Measurements from ENCODE around the gene CBLN3.

CBLN3 gene

GRCh38 chr14:24438223-24439097 lies 9.0 kb upstream of the CBLN3 start:
- no peak for DNase-seq

- no peak for DNase-seq
These were observed 8.2 kb upstream of the CBLN3 start for GRCh38 chr14:24437736-24438067.

- peak; percentile 23 for DNase-seq
These were observed 7.7 kb upstream of the CBLN3 start for GRCh38 chr14:24437020-24437735.

GRCh38 chr14:24436355-24437019 lies 7.0 kb upstream of the CBLN3 start:
- DNase-seq, result peak; percentile 73

GRCh38 chr14:24435998-24436354 lies 6.5 kb upstream of the CBLN3 start:
- no peak for DNase-seq

- DNase-seq, result no peak
These were observed 5.8 kb upstream of the CBLN3 start for GRCh38 chr14:24435192-24435810.

- no peak for DNase-seq
These were observed 5.2 kb upstream of the CBLN3 start for GRCh38 chr14:24434676-24435075.

- DNase-seq, result no peak
These were observed 4.6 kb upstream of the CBLN3 start for GRCh38 chr14:24434036-24434435.

- DNase-seq, result no peak
These were observed 3.0 kb upstream of the CBLN3 start for GRCh38 chr14:24432259-24433131.

GRCh38 chr14:24431569-24432258 lies 2.2 kb upstream of the CBLN3 start:
- DNase-seq, result peak; percentile 92

- DNase-seq, result peak; percentile 71
These were observed 1.5 kb upstream of the CBLN3 start for GRCh38 chr14:24430682-24431568.

GRCh38 chr14:24430143-24430681 lies 744 bp upstream of the CBLN3 start:
- DNase-seq, result peak; percentile 52

GRCh38 chr14:24428628-24429394 lies 657 bp downstream of the CBLN3 start:
- no peak for DNase-seq

- DNase-seq, result no peak
These were observed 1.6 kb downstream of the CBLN3 start for GRCh38 chr14:24427537-24428508.

GRCh38 chr14:24426912-24427536 lies 2.4 kb downstream of the CBLN3 start:
- DNase-seq, result peak; percentile 25

GRCh38 chr14:24426150-24426911 lies 3.1 kb downstream of the CBLN3 start:
- no peak for DNase-seq

GRCh38 chr14:24425704-24426103 lies 3.8 kb downstream of the CBLN3 start:
- DNase-seq, result peak; percentile 49
